Neural progenitor cell (in vitro differentiated cells): Measurements from ENCODE around the gene ABHD2.

Experiments used
- CTCF ChIP-seq: fragments of 200-600 bp; sonication (generic); IDR thresholded peaks from 2 replicates; pipeline ENCODE4 v1.5.1; 2017; ENCODE audit warnings: antibody characterized with exemption, mild to moderate bottlenecking
- EZH2 ChIP-seq: fragments of 200-600 bp; sonication (generic); IDR thresholded peaks from 2 replicates; pipeline ENCODE4 v1.6.1; 2017; ENCODE audit warnings: antibody characterized with exemption, mild to moderate bottlenecking, moderate library complexity
- EZH2phosphoT487 ChIP-seq: fragments of 200-600 bp; sonication (generic); IDR thresholded peaks from 2 replicates; pipeline ENCODE4 v1.6.1; 2017; ENCODE audit warnings: antibody characterized with exemption

- no peak for TF ChIP-seq CTCF
- TF ChIP-seq EZH2phosphoT487, result no peak
- TF ChIP-seq EZH2, result no peak
Measured at GRCh38 chr15:89098281-89098680, 10.0 kb downstream of the ABHD2 start.
